Chondrocyte (in vitro differentiated cells): ENCODE data around the gene PRKCA. TPM values are rescaled to one million over a fixed set of nuclear protein-coding genes. Genes with fewer than 3 reads are reported as not detected.

ENCODE experiments used
- DNase-seq: peaks from one replicate; pipeline ENCODE4 v3.0.0; 2021; ENCODE audit warnings: mixed read lengths, low spot score
- H3K27ac Mint-ChIP-seq: one replicate; pipeline ENCODE4 v1.8.0; 2021; ENCODE audit warnings: mild to moderate bottlenecking, moderate library complexity, mixed read lengths; ENCODE audit not compliant: unreplicated experiment
- H3K27me3 Mint-ChIP-seq: 2 replicates; pipeline ENCODE4 v1.8.0; 2021; ENCODE audit warnings: low read depth, mixed read lengths
- H3K36me3 Mint-ChIP-seq: 2 replicates; pipeline ENCODE4 v1.8.0; 2021; ENCODE audit warnings: low read depth, mixed read lengths
- H3K4me1 Mint-ChIP-seq: 2 replicates; pipeline ENCODE4 v1.8.0; 2021; ENCODE audit warnings: low read depth, mild to moderate bottlenecking, mixed read lengths
- H3K4me3 Mint-ChIP-seq: one replicate; pipeline ENCODE4 v1.8.0; 2021; ENCODE audit warnings: mild to moderate bottlenecking, moderate library complexity, mixed read lengths; ENCODE audit not compliant: unreplicated experiment
- H3K9me3 Mint-ChIP-seq: 2 replicates; pipeline ENCODE4 v1.8.0; 2021; ENCODE audit warnings: low read depth, mixed read lengths
- CTCF ChIP-seq: fragments of 200-600 bp; sonication (generic); IDR thresholded peaks from 2 replicates; pipeline ENCODE4 v1.5.0; 2021; ENCODE audit warnings: antibody characterized with exemption, mild to moderate bottlenecking, moderate library complexity
- total RNA-seq: library from RNA; stranded (reverse); gene quantifications from 3 replicates; pipeline ENCODE4 v1.2.1, GENCODE V29; 2021

Gene PRKCA
- total RNA-seq, 1 donor from 2014 or later, result 51.5 TPM

- no peak for DNase-seq
- Mint-ChIP-seq H3K4me3 (no peak overlapping the region), H3K36me3 (peaks cover 16% of the 10 kb centered on the region), H3K27ac (no peak overlapping the region), H3K4me1 (peaks cover 15% of the 10 kb centered on the region), H3K9me3 (no peaks in the 10 kb centered on the region), H3K27me3 (no peaks in the 10 kb centered on the region)
- TF ChIP-seq CTCF, result no peak
Measured at GRCh38 chr17:66734186-66734943, 432.0 kb downstream of the PRKCA start.

GRCh38 chr17:66737524-66737923, 435.1 kb downstream of the PRKCA start:
- DNase-seq, result no peak

GRCh38 chr17:66738301-66738700, 435.9 kb downstream of the PRKCA start:
- no peak for DNase-seq
- Mint-ChIP-seq H3K4me3 (no peak overlapping the region), H3K4me1 (no peaks in the 10 kb centered on the region), H3K9me3 (no peaks in the 10 kb centered on the region), H3K27ac (no peak overlapping the region), H3K36me3 (peaks cover 21% of the 10 kb centered on the region), H3K27me3 (no peaks in the 10 kb centered on the region)
- no peak for TF ChIP-seq CTCF

More at GRCh38 chr17:66737524-66737923, 435.1 kb downstream of the PRKCA start:
- Mint-ChIP-seq H3K27me3 (no peaks in the 10 kb centered on the region), H3K27ac (no peak overlapping the region), H3K9me3 (no peaks in the 10 kb centered on the region), H3K4me3 (no peak overlapping the region), H3K4me1 (peaks cover under 1% of the 10 kb centered on the region), H3K36me3 (peaks cover 17% of the 10 kb centered on the region)
- TF ChIP-seq CTCF, result no peak

DNA sequence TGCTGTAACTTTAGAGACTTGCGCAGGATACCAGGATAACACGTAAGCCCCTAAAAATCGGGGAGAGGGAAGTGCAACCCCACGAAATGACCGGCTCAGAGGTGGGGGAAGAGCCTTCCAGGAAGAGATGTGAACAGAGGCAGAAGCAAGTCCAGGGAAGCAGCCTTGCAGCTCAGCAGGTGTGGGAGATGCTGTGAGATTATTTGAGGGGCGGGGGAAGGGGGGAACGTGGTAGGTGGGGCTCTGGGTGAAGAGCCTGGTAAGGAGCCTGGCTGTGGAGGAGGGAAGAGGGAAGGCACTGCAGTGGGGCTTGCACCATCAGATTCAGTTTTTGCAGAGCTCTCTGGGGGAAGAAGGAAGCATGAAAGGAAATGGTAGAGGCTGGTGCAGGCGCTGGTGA, 437.1 kb downstream of the PRKCA start:
- no peak for TF ChIP-seq CTCF
- Mint-ChIP-seq H3K4me3 (no peak overlapping the region), H3K36me3 (peaks cover 22% of the 10 kb centered on the region), H3K27ac (no peak overlapping the region), H3K27me3 (no peaks in the 10 kb centered on the region), H3K9me3 (no peaks in the 10 kb centered on the region), H3K4me1 (no peaks in the 10 kb centered on the region)
- DNase-seq, result no peak

GRCh38 chr17:66740226-66740625, 437.8 kb downstream of the PRKCA start:
- DNase-seq, result no peak
- no peak overlapping the region for H3K27ac Mint-ChIP-seq
- no peak overlapping the region for H3K4me3 Mint-ChIP-seq
- no peaks in the 10 kb centered on the region for H3K4me1 Mint-ChIP-seq
- TF ChIP-seq CTCF, result no peak
- no peaks in the 10 kb centered on the region for H3K9me3 Mint-ChIP-seq
- H3K36me3 Mint-ChIP-seq, result peaks cover 22% of the 10 kb centered on the region
- no peaks in the 10 kb centered on the region for H3K27me3 Mint-ChIP-seq
